Inferior parietal cortex (tissue), 1 donor: ENCODE data around the gene MBD3L2B.

Experiments used
- DNase-seq: peaks from one replicate; pipeline ENCODE4 v3.0.0-alpha.2; 2016; ENCODE audit errors: extremely low spot score

The MBD3L2B gene

GRCh38 chr19:7010722-7011593 is 10.3 kb downstream of the MBD3L2B start:
- no peak for DNase-seq

GRCh38 chr19:7007859-7008258 is 13.4 kb downstream of the MBD3L2B start:
- no peak for DNase-seq

DNA sequence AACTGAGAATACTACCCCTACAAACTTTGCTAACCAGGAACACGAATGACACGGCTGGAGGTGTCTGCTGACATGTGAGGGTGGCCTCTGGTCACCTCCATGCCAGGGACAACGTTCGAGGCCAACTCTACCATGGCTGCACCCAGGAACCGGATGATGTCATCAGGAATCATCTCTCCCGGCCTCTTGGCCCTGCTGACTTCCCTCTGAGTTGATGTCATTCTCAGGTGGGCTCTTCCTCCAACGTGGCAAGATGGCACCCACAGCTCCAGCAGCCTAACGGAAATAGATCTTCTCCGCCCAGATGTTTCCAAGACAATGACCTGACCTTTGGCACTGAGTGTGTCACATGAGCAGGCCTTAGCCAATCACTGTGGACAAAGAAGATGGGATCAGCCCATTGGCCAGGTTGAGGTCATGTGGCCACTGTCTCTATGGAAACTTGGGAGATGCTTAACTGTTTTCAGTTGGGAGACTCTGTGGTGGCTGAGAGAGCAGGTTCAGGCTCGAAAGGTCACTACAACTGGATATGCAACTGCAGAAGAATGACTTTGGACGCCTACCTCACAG is 15.0 kb downstream of the MBD3L2B start:
- no peak for DNase-seq

GRCh38 chr19:7004313-7004931 is 16.8 kb downstream of the MBD3L2B start:
- DNase-seq: no peak

DNA sequence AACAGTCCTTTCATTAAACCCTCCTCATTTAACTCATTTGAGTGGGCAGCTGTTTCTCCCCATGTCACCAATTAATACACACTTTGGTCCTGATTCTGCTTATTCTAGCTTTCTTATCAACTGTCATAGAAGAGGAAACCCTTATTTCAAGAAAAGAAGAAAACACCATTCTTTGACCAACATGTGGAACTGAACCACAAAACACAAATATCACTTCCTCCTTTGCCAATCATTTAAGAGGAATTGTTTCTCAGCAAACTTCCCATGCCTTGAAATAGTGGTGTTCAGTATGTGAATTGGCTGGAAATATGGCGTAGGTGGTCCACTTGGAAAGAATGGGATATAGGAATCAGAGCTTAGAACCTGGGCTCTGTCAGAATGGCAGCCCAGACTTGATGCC is 20.4 kb downstream of the MBD3L2B start:
- DNase-seq: no peak

- no peak for DNase-seq
Measured at GRCh38 chr19:7000333-7000732, 20.9 kb downstream of the MBD3L2B start.

DNA sequence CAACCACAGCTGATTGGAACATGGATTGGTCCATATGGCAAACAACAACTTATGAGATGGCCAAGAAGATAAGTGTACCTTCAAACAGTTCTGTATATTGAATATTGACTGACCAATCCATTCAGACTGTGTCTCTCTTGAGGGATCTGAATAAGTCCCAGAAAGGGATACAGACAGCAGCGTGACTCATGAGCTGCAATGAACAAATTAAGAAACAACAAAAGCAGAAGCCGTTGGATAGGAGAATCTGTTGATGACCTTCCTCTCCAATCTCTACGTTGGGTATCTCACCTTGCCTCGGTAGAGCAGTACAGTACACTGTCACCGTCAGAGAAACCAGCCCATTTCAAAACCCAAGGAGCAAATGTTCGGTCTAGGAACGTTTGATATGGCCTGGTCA is 21.3 kb downstream of the MBD3L2B start:
- no peak for DNase-seq

- DNase-seq: no peak
Measured at GRCh38 chr19:6997679-6998445, 23.4 kb downstream of the MBD3L2B start.

DNA sequence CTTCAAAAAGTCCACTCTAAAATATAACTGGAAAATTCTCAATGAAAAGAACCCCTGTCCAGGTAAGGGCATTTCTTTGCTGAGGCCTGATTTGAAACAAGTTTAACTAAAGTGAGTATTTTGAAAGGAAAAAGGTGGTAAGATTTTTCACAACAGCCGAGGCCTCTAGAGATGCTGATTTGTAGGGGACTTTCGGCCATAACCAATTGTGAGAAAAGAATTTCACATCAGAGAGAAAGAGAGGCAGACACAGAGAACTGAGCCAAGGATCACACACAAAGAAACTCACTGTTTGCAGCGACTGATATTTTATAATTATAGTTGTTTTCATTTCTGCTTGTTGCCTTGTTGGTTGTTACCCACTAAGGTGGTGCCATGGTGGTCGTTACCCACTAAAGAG is 24.4 kb downstream of the MBD3L2B start:
- DNase-seq: no peak

DNA sequence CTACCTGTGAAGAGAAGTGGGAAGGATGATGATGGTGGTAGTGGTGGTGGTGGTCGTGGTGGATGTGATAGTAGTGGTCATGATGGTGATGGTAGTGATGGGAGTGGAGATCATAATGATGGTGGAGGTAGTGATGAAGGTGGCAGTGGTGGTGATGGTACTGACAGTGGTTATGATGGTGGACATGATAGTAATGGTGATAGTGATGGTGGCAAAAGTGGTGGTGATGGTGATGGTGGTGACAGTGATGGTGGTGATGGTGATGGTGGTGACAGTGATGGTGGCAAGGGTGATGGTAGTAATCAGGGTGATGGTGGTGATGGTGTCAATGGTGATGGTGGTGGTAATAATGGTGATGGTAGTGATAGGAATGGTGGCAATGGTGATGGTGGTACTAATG is 26.2 kb downstream of the MBD3L2B start:
- no peak for DNase-seq

GRCh38 chr19:6988257-6988656 is 33.0 kb downstream of the MBD3L2B start:
- DNase-seq: no peak

- no peak for DNase-seq
Measured at GRCh38 chr19:6987850-6988249, 33.4 kb downstream of the MBD3L2B start.

DNA sequence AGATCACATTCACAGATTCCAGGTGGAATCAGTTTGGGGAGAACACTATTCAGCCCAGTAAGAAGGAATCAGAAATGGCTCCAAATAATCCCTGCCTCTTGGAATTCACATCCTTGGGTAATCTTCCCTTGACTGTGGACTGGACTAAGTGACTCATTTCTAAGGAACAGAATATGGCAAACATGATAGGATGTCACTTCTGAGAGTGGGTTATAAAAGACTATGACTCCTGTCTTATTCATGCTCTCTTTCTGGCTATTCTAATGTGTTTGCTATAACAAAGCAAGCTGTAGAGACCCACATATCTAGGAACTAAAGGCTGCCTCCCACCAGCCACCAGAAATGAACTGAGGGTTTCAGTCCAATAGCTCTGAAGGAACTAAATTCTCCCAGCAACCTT is 37.8 kb downstream of the MBD3L2B start:
- no peak for DNase-seq

- no peak for DNase-seq
Measured at GRCh38 chr19:6979399-6979798, 41.8 kb downstream of the MBD3L2B start.

DNA sequence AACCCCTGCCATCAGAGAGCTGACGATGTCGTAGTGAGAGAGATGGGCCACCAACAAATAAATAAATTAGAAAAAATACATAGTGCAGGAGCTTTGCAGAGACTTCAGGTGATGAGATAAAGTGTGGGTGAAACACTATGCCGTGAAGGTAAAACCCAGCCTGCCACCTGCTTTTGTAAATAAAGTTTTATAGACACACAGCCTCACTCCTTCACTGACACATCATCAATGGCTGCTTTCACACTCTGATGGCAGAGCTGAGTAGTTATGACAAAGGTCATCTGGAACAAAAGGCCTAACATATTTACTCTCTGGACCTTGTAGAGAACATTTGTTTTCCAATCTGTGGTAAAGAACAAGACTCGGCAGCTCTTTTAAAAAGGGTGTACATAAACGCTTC is 45.0 kb downstream of the MBD3L2B start:
- no peak for DNase-seq

DNA sequence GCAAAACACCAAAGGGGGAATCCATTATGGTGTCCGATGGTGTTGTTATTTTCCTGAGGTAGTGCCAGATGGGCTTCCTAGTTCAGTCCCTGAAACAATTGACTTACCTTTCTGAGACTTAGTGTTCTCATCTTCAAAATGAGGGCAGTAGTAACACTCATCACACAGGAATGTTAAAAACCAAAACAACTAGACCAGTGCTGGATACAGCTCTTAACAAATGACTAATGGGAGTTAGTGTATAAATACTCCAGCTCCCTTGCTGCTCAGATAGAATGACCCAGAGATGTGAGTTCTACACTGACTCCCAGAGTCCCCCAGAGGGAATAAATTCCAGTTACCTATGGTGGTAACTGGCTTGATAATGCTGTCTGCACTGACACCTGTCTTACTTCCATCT is 49.9 kb downstream of the MBD3L2B start:
- no peak for DNase-seq

GRCh38 chr19:6970443-6970842 is 50.8 kb downstream of the MBD3L2B start:
- DNase-seq: no peak

- DNase-seq: no peak
Measured at GRCh38 chr19:6970021-6970420, 51.2 kb downstream of the MBD3L2B start.

GRCh38 chr19:6969490-6969889 is 51.7 kb downstream of the MBD3L2B start:
- DNase-seq: no peak
